GM15510 (cell line): ENCODE measurements around the gene FGF12.

ENCODE experiments used
- POLR2A ChIP-seq: IDR thresholded peaks from 3 replicates; pipeline ENCODE4 v1.6.1; 2011; ENCODE audit warnings: borderline replicate concordance; ENCODE audit not compliant: insufficient read length; ENCODE audit errors: extremely low read depth

Gene FGF12

DNA sequence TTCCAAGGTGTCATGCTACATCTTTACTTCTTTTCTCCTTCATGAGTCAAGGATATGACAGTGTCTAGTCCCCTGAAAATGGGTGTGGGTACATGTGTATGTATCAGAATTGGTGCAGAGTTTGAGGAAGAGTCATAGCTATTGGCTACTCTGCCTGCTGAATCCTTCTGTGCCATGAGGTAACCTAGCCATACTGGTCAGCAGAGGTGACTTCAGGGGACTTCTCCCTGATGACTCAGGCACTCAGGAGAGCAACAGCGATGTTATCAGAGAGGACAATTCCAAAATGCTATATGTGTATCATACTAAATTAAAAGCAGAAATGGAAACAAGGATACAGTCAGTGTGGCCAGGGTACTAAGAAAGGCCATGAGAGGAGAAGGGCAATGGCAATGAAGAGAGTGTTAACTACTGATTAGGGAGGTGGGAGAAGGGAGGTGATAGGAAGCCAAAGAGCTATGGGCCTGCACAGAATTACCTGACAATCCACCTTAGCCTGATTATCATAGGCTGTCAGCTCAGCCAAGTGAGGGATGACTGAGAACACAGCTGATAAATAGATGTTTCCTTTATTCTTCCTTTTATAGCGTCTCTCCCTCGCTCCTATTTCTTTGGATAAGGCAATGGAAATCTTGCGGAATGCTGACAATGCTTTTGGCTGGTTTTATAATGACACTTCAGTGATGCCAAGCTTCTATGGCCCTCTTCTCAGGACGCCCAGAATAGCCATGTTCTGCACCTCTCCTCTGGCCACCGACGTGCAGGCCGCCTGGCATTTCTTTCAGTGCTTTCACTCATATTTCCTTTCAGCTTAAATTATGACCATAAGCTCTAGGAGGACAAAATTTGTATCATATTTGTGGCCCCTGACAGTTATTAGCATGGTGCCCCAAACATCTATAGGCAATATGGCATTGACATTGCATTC is 90.6 kb downstream of the FGF12 start:
- TF ChIP-seq POLR2A = no peak

DNA sequence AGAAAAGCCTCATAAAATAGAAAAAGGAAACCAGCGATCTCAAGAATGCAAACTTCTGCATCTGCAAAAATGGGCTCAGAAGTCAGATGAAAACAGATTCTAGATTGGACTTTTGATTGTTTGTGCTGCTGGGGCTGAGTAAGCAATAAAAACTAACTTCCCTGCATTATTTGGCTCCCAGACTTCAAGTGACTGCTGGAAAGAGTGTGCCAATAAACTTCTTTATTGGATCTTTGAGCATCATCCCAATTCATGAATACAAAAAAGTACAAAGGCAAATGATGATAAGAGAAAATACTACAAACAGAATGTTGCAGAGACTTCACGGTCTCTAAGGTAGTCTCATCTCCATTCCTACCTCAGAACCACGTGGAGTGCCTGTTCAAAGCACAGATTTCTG is 97.9 kb downstream of the FGF12 start:
- no peak for TF ChIP-seq POLR2A

DNA sequence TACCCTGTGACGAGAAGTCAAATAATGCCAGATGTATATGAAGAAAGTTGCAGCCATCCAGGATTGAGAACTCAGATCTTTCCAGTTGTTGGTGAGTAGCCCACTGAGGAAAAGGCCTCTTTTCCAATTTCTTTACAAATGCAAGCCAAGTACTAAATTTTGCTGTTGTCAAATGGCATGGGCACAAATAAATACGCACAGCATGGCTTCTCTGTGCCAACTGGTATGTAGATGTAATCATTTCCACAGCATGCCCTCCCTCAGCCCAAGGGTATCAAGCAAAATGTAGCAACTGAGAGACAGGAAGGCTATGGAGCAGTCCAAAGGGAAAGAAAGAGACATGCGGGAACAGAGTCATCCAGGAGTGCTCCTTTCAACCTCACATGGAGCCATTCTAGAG is 105.4 kb downstream of the FGF12 start:
- no peak for TF ChIP-seq POLR2A

GRCh38 chr3:192620275-192620674 is 107.1 kb downstream of the FGF12 start:
- TF ChIP-seq POLR2A = no peak

DNA sequence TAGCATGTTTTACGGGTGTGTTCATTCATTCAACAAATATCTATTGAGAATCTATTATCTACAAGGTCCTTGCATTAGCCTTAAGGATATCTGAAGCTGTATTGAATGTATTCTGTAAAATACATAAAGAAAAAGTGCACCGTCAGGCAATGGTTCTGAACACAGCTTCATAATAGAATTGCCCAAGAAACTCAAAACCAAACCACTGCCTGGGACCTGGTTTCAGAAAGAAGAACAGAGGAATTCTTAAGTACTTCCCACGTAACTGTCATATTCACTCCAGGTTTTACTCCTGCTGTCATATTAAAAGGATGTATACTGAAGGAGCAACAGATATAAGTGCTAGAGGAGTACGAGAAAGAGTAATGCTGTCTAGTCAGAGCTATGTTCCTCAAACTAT is 115.9 kb downstream of the FGF12 start:
- TF ChIP-seq POLR2A = no peak

DNA sequence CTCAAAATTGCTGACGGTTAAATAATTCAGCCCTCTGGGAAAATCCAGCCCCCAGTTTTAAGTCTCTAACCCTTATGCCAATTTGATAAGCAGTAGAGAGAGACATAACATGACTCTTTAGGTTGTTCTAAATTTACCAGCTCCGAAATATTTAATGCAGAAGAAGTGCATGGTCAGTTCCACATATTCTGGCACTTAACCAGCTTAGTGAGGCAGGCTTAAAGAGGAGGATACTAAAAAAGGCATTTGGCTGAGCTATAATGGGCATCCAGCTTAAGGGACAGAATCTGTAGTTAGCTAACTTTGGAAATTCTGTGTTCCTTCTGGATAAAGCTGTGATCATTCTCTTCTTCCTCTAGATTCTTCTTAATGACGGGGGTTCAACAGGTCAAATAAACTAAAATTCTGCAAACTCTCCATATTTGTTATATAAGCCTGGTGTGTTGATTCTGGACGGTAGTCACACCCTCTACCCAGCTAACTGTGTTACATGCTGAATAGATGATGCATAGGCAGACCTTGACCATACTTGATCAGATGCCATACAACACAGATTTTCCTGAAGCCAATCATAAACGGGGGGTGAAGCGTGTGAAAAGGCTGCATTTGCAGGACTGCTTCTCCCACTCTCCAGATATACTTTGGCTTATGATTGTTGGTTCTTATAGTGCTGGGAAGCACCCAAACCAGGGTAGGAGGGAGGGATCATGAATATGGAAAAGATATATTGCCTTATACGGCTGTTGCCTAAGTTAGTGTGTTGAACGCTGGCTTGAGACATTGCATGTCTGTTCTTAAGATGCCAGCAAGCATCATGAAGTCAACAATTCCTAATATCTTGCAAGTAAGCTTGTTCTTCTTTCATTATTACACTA is 118.4 kb downstream of the FGF12 start:
- no peak for TF ChIP-seq POLR2A

DNA sequence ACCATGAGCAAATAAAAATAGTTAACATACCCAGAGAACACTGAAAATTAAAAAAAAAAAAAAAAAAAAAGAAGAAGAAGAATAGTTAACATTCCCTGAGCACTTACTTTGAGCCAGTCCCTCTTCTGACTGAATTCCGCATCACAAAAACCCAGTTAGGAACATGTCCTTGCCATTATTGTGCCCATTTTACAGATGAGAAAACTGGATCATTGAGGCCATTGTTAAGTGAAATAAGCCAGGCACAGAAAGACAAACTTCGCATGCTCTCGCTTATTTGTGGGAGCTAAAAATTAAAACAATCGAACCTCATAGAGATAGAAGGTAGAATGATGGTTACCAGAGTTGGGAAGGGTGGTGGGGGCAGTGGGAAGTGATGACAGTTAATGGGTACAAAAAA is 119.5 kb downstream of the FGF12 start:
- no peak for TF ChIP-seq POLR2A

- no peak for TF ChIP-seq POLR2A
Observed at GRCh38 chr3:192597913-192598312, 129.4 kb downstream of the FGF12 start.

DNA sequence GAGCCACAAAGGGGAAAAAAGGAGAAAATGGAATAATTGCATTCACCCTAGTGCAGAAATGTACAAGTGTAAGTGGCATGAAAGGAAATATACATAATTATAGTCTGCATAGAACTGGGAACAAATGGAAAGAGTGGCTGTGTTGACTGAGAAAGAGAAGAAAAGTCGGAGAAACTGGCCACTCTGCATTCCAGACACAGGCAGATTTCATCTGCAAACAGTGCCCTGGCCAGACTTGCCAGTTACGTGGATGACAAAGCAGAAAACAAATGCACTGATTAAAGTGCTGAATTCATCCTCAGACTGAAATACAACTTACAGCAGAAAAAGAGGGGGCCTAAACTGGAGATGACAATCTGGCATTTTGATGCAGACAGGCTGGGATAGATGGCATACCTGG is 129.8 kb downstream of the FGF12 start:
- TF ChIP-seq POLR2A = no peak

GRCh38 chr3:192578729-192579128 is 148.6 kb downstream of the FGF12 start:
- no peak for TF ChIP-seq POLR2A

GRCh38 chr3:192577811-192578210 is 149.5 kb downstream of the FGF12 start:
- no peak for TF ChIP-seq POLR2A

DNA sequence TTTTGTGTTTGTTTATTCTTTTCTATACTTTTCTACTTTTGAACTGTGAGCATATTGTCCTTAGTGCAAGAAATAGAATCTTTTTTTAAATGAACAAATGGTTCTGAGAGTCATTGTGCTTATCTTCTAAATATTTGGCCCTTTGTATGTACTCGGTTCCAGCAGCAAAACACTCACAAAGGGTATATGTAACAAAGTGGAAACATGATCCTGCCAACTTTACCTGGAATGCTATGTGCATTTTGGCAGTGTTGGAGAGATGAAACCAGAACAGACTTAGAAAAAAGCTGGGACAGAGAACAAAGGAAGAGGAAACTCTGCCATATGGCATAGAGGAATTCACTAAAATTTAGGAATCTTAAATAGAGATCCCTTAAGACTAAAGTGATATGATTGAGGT is 150.1 kb downstream of the FGF12 start:
- TF ChIP-seq POLR2A = no peak

DNA sequence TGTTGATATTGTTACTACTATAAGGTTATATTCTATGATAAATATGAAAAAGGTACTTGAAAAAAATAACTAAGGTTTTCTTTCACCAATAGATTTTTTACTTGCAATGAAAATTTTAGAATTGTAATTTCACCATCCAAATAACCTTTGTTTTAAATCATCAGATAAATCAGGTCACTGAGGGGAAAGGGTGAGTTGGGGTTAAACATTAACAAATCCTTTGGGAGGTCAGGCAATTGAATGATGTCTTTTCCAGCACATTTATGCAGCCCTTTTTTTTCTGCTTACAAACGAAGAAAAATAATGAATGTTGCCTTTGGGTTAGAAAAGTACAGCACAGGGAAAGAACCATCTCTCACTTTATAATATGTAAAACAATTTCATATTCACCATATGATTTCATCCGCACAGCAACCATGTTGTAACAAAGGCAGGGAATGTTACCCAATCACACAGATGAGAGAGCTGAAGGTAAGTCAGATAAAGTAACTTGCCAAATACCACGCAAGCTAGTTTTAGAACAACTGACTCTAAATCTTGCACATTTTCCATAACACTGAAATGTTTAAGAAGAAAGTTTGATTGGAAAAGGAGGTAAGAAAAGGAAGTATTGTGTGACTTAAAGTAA is 151.3 kb downstream of the FGF12 start:
- no peak for TF ChIP-seq POLR2A

DNA sequence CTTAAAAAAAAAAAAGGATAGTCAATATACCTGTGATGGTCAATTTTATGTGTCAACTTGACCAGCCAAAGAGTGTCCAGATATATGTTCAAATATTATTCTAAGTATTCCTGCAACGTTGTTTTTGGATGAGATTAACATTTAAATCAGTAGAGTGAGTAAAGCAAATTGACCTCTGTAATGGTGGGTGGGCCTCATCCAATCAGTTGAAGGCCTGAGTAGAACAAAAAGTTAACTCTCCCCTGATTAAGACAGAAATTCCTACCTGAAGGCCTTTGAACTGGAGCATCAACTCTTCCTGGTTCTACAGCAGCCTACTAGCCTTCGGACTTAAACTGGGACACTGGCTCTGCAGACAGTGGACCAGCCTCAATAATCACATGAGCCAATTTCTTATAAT is 154.1 kb downstream of the FGF12 start:
- no peak for TF ChIP-seq POLR2A

DNA sequence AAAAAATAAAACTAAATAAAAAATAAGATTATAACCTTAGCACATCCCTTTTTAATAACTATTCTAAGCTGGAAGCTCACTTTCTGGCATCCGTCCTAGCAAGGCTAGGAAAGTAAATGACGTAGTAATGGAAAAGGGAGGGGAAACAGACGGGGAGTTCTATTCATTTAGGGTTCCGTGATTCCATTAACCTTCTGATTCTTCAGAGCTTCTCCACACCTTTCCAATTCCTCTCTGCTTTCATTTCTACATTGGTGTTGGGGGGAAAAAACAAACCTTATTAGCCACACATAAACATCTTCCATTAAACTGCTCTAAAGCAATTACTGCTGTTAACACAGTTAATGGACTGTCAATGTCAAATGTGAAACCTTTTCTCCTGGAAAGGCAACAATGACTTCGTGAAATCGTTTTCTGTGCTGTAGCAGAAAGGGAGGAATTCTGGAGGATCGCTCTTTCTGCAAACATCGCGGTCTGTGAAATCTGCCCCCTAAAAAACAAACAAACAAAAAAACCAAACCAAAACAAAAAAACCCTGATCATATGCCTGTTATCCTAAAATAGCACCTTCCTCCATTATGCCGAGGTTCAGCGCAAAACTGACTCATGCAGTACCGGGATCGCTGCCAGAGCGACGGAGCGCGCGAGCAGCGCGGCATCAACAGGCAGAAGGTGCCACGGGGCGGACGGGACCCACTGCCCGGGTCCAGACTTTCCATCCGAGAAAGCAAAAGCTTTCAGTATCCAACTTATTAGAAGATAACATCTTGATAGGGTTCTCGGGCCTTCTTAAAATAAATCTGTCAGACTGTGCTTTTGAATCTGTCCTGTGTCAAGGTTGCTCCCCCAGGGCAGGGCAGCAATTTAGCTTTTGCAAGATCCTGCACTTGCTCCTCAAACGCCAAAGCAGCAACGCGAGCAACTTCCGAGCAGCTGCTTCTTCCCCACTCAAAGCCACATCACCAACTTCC is 156.2 kb downstream of the FGF12 start:
- no peak for TF ChIP-seq POLR2A

DNA sequence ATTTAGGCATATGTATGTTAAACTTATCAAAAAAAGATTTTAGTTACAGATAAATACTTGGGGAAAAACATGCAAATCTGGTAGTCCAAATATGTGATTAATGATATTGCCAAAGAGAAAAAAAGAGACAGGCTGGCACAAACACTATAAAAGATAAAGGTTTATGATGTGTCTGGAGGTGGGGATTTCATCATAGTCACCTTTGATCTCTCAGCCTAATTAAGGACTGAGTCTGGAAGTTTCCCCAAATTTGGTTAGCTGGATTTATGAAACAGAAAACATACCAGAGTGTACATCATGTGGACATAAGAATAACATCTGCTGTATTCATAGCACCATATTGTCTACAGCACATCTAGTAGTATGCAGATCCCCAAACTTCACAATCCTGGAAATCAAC is 157.0 kb downstream of the FGF12 start:
- TF ChIP-seq POLR2A = no peak
